Heart right ventricle (tissue), 16 donors: ENCODE data around the gene ERLIN1. TPM values are rescaled to one million over a fixed set of nuclear protein-coding genes. Genes with fewer than 3 reads are reported as not detected.

Experiments used
- ATAC-seq, 8 donors: fragments of 200-7000 bp; cut with Tn5 transposase; one replicate each; pipeline ENCODE4 v1.9.1; 2020; ENCODE audit warnings: mild to moderate bottlenecking in 8 of 8, moderate library complexity in 8 of 8, moderate number of reproducible peaks in 1 of 8
- DNase-seq, 2 donors: peaks; one replicate each; pipeline ENCODE4 v3.0.0-alpha.2; 2020
- H3K27ac ChIP-seq, 10 donors: fragments of 200-600 bp; sonication (generic) in 2 of 10; one replicate each; pipeline versions ENCODE4 v1.5.0 to v1.8.0; 2020 to 2022; ENCODE audit warnings: mild to moderate bottlenecking in 3 of 10
- H3K27me3 ChIP-seq, 7 donors: fragments of 200-600 bp; one replicate each; pipeline ENCODE4 v1.8.0; 2021 to 2022; ENCODE audit warnings: mild to moderate bottlenecking in 2 of 7
- H3K36me3 ChIP-seq, 9 donors: fragments of 200-600 bp; sonication (generic) in 1 of 9; one replicate each; pipeline versions ENCODE4 v1.5.0 to v1.8.0; 2020 to 2022; ENCODE audit warnings: mild to moderate bottlenecking in 2 of 9
- H3K4me1 ChIP-seq, 9 donors: fragments of 200-600 bp; sonication (generic) in 1 of 9; one replicate each; pipeline versions ENCODE4 v1.5.0 to v1.8.0; 2020 to 2022; ENCODE audit warnings: mild to moderate bottlenecking in 4 of 9
- H3K4me3 ChIP-seq, 10 donors: fragments of 200-600 bp; sonication (generic) in 2 of 10; one replicate each; pipeline versions ENCODE4 v1.5.0 to v1.8.0; 2020 to 2022; ENCODE audit warnings: mild to moderate bottlenecking in 7 of 10, moderate library complexity in 2 of 10
- H3K9me3 ChIP-seq, 11 donors: fragments of 200-600 bp in 10 of 11; sonication (generic) in 2 of 11; one replicate each; pipeline versions ENCODE4 v1.5.0 to v1.8.0; 2013 to 2022; ENCODE audit warnings: mild to moderate bottlenecking in 2 of 11, control low read depth in 1 of 11, moderate library complexity in 1 of 11
- WGBS, 2 donors: extraction: QIAGEN DNeasy Blood & Tissue Kit; methylation state at CpG; one replicate each; pipeline ENCODE4 v1.1.7; 2013; ENCODE audit warnings: inconsistent platforms in 1 of 2; 5-methylcytosine and 5-hydroxymethylcytosine counted together
- intact Hi-C, 10 donors: fragments of 100-400 bp; cut with DNase I; formaldehyde crosslinking; loops; one replicate each; pipeline versions ENCODE4 v1.11.1 to v1.14.2; 2022
- polyA plus RNA-seq, 2 donors: library from polyadenylated mRNA; stranded (reverse); fragments of 200-250 nt; gene quantifications; one replicate each; pipeline ENCODE4 v1.2.3, GENCODE V29; 2013
- total RNA-seq, 10 donors: library from RNA; stranded (reverse); fragmentation: NEBNext Ultra II Directional in 3 of 10; extraction: Animal tissue kit (Norgen Biotek cat#: 25700) in 3 of 10; gene quantifications; one replicate each; pipeline versions ENCODE4 v1.2.1 to v1.2.4, GENCODE V29; 2021 to 2023
- TF ChIP-seq, protein P1 (sequence below), 9 donors: fragments of 200-600 bp; sonication (generic) in 2 of 9; IDR thresholded peaks; one replicate each; pipeline versions ENCODE4 v1.5.0 to v1.8.0; 2021 to 2022; ENCODE audit warnings: antibody characterized with exemption in 9 of 9, mild to moderate bottlenecking in 5 of 9, moderate library complexity in 1 of 9
- donor health status: Arrhythmogenic right ventricular cardiomyopathy.
- donor health status: ischemic (EF 13 %, LVEDD 7.1; RV severe dilation, severe dysfunction).
- donor health status: healthy with polysubstance abuse.
- donor health status: DM: no; HTN: yes; CAD: no.
- donor health status: DM: no; HTN: no; CAD: no.
- donor health status: ischemic (EF 25% LVEDD 6.9; RV normal size, moderate dysfunction).
- donor health status: ischemic (EF 25% LVEDD 5.7; RV mildly dilated, moderate dysfunction).
- donor health status: healthy.
- donor health status: DM: yes; HTN: yes; CAD: no.
- donor health status: Ischemic cardiomyopathy.
- donor health status: ischemic (EF 35%, LVEDD 5.7; RV mildly dilated, moderate dysfunction).
- donor health status: nonischemic (EF 11% LVEDD 7.7; RV severe dilation, severe dysfunction).
- donor health status: DM: yes; HTN: yes; CAD: no.
- donor health status: PGD.
- donor health status: ischemic (EF 29% LVEDD 5.4; RV normal size, mild dysfunction).
- donor health status: nonischemic (EF 23%, LVEDD 6.1; RV moderate dilation, normal function).

ERLIN1 gene
- total and polyA plus RNA-seq, 12 donors, result 2.1 to 13.3 (median 7.2) TPM

GRCh38 chr10:100183481-100183880, 2.3 kb downstream of the ERLIN1 start:
- ATAC-seq, result no peak
- TF ChIP-seq, protein P1, sequence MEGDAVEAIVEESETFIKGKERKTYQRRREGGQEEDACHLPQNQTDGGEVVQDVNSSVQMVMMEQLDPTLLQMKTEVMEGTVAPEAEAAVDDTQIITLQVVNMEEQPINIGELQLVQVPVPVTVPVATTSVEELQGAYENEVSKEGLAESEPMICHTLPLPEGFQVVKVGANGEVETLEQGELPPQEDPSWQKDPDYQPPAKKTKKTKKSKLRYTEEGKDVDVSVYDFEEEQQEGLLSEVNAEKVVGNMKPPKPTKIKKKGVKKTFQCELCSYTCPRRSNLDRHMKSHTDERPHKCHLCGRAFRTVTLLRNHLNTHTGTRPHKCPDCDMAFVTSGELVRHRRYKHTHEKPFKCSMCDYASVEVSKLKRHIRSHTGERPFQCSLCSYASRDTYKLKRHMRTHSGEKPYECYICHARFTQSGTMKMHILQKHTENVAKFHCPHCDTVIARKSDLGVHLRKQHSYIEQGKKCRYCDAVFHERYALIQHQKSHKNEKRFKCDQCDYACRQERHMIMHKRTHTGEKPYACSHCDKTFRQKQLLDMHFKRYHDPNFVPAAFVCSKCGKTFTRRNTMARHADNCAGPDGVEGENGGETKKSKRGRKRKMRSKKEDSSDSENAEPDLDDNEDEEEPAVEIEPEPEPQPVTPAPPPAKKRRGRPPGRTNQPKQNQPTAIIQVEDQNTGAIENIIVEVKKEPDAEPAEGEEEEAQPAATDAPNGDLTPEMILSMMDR (IDR thresholded peaks at IDR 0.05), result no peak
- WGBS, 2 donors, result 67 to 73% methylated on average over 3 of the region's 3 CpGs
- Histone ChIP-seq H3K4me3 (no peak overlapping the region), H3K27me3 (no peaks in the 10 kb centered on the region), H3K4me1 (peaks cover 6 to 57% (median 29%) of the 10 kb centered on the region in 9 donors), H3K9me3 (no peaks in the 10 kb centered on the region), H3K27ac (peak overlapping the region in 1 of 10 donors; percentile 93), H3K36me3 (peaks cover 0 to 60% (median 4%) of the 10 kb centered on the region in 9 donors)
- DNase-seq, result no peak
- intact Hi-C loops, result no loop called here

DNA sequence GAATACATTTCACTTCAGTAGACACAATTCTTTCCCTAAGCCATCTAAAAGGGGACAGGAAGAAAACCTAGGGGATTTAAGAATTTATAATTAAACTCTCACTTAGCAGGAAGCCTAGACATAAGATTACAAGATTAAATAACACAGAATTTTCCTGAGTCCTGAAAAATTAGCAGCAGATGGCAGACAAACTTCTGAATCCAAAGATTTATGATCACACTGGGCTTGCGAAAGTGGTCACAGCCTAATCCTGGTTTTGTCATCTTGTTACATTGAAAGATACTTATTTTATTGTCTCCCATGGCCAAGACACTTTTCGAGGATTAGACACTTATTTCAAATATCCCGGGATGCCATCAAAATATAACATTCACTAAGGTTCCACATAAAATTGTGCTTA, 2.9 kb downstream of the ERLIN1 start:
- ATAC-seq (no peak), DNase-seq (no peak)
- WGBS, 2 donors, result 94% methylated on average over 3 of the region's 3 CpGs
- H3K9me3 ChIP-seq, result no peaks in the 10 kb centered on the region
- H3K4me3 ChIP-seq, result no peak overlapping the region
- H3K4me1 ChIP-seq, result peaks cover 6 to 51% (median 23%) of the 10 kb centered on the region in 9 donors
- TF ChIP-seq, protein P1 (IDR thresholded peaks at IDR 0.05), result no peak
- H3K36me3 ChIP-seq, result peaks cover 0 to 60% (median 4%) of the 10 kb centered on the region in 9 donors
- no peaks in the 10 kb centered on the region for H3K27me3 ChIP-seq
- peak overlapping the region in 1 of 10 donors; percentile 93 for H3K27ac ChIP-seq
- intact Hi-C loops, result no loop called here

- H3K36me3 ChIP-seq, result peaks cover 0 to 66% (median 4%) of the 10 kb centered on the region in 9 donors
These were observed 3.5 kb downstream of the ERLIN1 start for GRCh38 chr10:100182281-100182680.

GRCh38 chr10:100175875-100176274, 10.0 kb downstream of the ERLIN1 start:
- TF ChIP-seq, protein P1 (IDR thresholded peaks at IDR 0.05), result no peak
- intact Hi-C loops, result no loop called here
- H3K4me3 ChIP-seq, result no peak overlapping the region
- H3K27me3 ChIP-seq, result no peaks in the 10 kb centered on the region
- DNase-seq (no peak), ATAC-seq (no peak)
- H3K4me1 ChIP-seq, result no peaks in the 10 kb centered on the region
- WGBS, 2 donors, result 91 to 92% methylated on average over 1 of the region's 1 CpG
- peaks cover 0 to 11% (median 0%) of the 10 kb centered on the region in 11 donors for H3K9me3 ChIP-seq
- peaks cover 0 to 100% (median 27%) of the 10 kb centered on the region in 9 donors for H3K36me3 ChIP-seq
- no peak overlapping the region for H3K27ac ChIP-seq

More at GRCh38 chr10:100182281-100182680, 3.5 kb downstream of the ERLIN1 start:
- intact Hi-C loops, result no loop called here
- WGBS, 2 donors, result 88 to 95% methylated on average over 6 of the region's 6 CpGs
- Histone ChIP-seq H3K4me3 (no peak overlapping the region), H3K27me3 (no peaks in the 10 kb centered on the region), H3K4me1 (peaks cover 6 to 45% (median 17%) of the 10 kb centered on the region in 9 donors), H3K27ac (peak overlapping the region in 1 of 10 donors; percentile 93), H3K9me3 (no peaks in the 10 kb centered on the region)
- ATAC-seq (no peak), DNase-seq (no peak)
- TF ChIP-seq, protein P1 (IDR thresholded peaks at IDR 0.05), result no peak
